ENCODE measurements around the gene HNF4A. TPM values are rescaled to one million over a fixed set of nuclear protein-coding genes. Genes with fewer than 3 reads are reported as not detected.

HNF4A gene
- total RNA-seq, 1 donor from 2014 or later = not detected

DNA sequence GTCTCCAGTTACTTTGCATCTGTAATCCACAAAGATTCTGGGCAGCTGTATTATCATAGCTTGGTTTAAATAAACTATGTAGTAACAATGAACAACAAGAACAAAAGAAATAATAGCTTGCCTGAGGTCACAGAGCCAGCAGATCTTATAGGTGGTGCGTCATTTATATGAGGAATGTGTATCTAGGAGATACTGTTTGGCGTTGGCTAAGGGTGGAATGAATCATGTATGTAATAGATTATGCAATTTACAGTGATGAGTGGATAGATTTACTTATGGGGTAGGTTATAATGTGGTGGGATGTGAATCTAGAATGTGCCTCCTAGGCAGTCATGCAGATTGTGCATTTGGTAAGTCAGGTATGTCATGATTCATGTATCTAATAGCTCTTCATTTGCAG, 42.8 kb downstream of the HNF4A start:
- H3K9me3 Mint-ChIP-seq = no peaks in the 10 kb centered on the region
- no peak overlapping the region for H3K27ac Mint-ChIP-seq
- no peaks in the 10 kb centered on the region for H3K36me3 Mint-ChIP-seq (ENCODE audit: low read depth)
- ChIA-PET CTCF (no interaction called here), POLR2A (no interaction called here)
- peaks cover 10% of the 10 kb centered on the region for H3K27me3 Mint-ChIP-seq
- no peak for TF ChIP-seq CTCF (IDR thresholded peaks at IDR 0.05)
- intact Hi-C loops (cut with micrococcal nuclease) = no loop called here
- no peak overlapping the region for H3K4me3 Mint-ChIP-seq
- ATAC-seq (ENCODE audit: low read depth) (no peak), DNase-seq (no peak)
- no peaks in the 10 kb centered on the region for H3K4me1 Mint-ChIP-seq

GRCh38 chr20:44399446-44399845, 43.9 kb downstream of the HNF4A start:
- no peaks in the 10 kb centered on the region for H3K9me3 Mint-ChIP-seq
- H3K4me1 Mint-ChIP-seq = no peaks in the 10 kb centered on the region
- no peak for ATAC-seq (ENCODE audit: low read depth)
- no peaks in the 10 kb centered on the region for H3K36me3 Mint-ChIP-seq (ENCODE audit: low read depth)
- no peak for DNase-seq
- intact Hi-C loops (cut with micrococcal nuclease) = no loop called here
- CTCF ChIA-PET = no interaction called here
- TF ChIP-seq CTCF (IDR thresholded peaks at IDR 0.05) = no peak
- H3K27me3 Mint-ChIP-seq = peaks cover 10% of the 10 kb centered on the region
- H3K27ac Mint-ChIP-seq = no peak overlapping the region
- POLR2A ChIA-PET = no interaction called here
- H3K4me3 Mint-ChIP-seq = no peak overlapping the region

- ChIA-PET CTCF (no interaction called here), POLR2A (no interaction called here)
- intact Hi-C loops (cut with micrococcal nuclease) = no loop called here
- no peaks in the 10 kb centered on the region for H3K9me3 Mint-ChIP-seq
- no peak for DNase-seq
- no peak for ATAC-seq (ENCODE audit: low read depth)
- no peak for TF ChIP-seq CTCF (IDR thresholded peaks at IDR 0.05)
- no peaks in the 10 kb centered on the region for H3K4me1 Mint-ChIP-seq
- H3K27me3 Mint-ChIP-seq = peaks cover 10% of the 10 kb centered on the region
- H3K36me3 Mint-ChIP-seq (ENCODE audit: low read depth) = no peaks in the 10 kb centered on the region
- no peak overlapping the region for H3K27ac Mint-ChIP-seq
- H3K4me3 Mint-ChIP-seq = no peak overlapping the region
These were observed 45.1 kb downstream of the HNF4A start for GRCh38 chr20:44400671-44400969.

DNA sequence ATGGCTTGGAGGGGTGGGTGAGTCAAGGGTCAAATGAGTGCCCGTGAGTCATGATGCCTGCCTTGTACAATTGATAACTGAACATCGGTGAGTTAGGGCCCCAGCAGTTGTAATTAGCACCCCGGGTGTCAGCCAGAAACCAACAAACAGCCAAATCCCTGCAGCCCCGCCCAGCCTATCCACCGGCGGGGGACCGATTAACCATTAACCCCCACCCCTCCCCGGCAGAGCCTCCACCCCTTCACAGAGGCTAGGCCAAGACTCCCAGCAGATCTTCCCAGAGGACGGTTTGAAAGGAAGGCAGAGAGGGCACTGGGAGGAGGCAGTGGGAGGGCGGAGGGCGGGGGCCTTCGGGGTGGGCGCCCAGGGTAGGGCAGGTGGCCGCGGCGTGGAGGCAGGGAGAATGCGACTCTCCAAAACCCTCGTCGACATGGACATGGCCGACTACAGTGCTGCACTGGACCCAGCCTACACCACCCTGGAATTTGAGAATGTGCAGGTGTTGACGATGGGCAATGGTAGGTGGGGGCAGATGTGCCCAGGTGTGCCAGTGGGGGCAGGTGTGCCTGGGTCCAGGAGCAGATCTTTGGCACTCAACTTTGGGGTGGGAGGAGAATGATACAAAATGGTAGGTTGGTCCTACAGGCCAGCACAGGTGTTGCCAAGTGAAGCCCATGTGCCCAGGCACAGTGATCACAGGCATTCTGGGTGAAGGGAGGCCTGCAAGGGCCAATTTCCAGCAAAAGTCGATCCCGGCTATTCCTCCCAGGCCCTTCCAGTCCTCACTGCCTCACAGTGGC, 45.7 kb downstream of the HNF4A start:
- intact Hi-C loops (cut with micrococcal nuclease) = no loop called here
- ChIA-PET CTCF (no interaction called here), POLR2A (no interaction called here)
- no peak overlapping the region for H3K4me3 Mint-ChIP-seq
- H3K9me3 Mint-ChIP-seq = no peaks in the 10 kb centered on the region
- no peaks in the 10 kb centered on the region for H3K36me3 Mint-ChIP-seq (ENCODE audit: low read depth)
- no peak overlapping the region for H3K27ac Mint-ChIP-seq
- ATAC-seq (ENCODE audit: low read depth) (no peak), DNase-seq (no peak)
- TF ChIP-seq CTCF (IDR thresholded peaks at IDR 0.05) = no peak
- H3K4me1 Mint-ChIP-seq = no peaks in the 10 kb centered on the region
- peaks cover 10% of the 10 kb centered on the region for H3K27me3 Mint-ChIP-seq

GRCh38 chr20:44401770-44402390, 46.4 kb downstream of the HNF4A start:
- no peaks in the 10 kb centered on the region for H3K36me3 Mint-ChIP-seq (ENCODE audit: low read depth)
- POLR2A ChIA-PET = no interaction called here
- CTCF ChIA-PET = no interaction called here
- intact Hi-C loops (cut with micrococcal nuclease) = no loop called here
- H3K4me3 Mint-ChIP-seq = no peak overlapping the region
- no peak overlapping the region for H3K27ac Mint-ChIP-seq
- DNase-seq (no peak), ATAC-seq (ENCODE audit: low read depth) (no peak)
- no peak for TF ChIP-seq CTCF (IDR thresholded peaks at IDR 0.05)
- H3K9me3 Mint-ChIP-seq = no peaks in the 10 kb centered on the region
- no peaks in the 10 kb centered on the region for H3K4me1 Mint-ChIP-seq
- H3K27me3 Mint-ChIP-seq = peaks cover 3% of the 10 kb centered on the region
